Rectal smooth muscle tissue (tissue), 1 donor: ENCODE data around the gene PARD6G.
"Not testable (repeated sequence)": the region's sequence is repeated elsewhere in the genome, so short reads cannot be mapped to it uniquely, and the experiment has no call there.

Source experiments
- H3K27ac ChIP-seq: one replicate; pipeline ENCODE4 v1.7.0; 2013; ENCODE audit warnings: low read depth, low read length, inconsistent platforms
- H3K27me3 ChIP-seq: one replicate; pipeline ENCODE4 v1.7.0; 2013; ENCODE audit warnings: low read length; ENCODE audit not compliant: control insufficient read depth, insufficient read depth
- H3K36me3 ChIP-seq: one replicate; pipeline ENCODE4 v1.7.0; 2013; ENCODE audit warnings: low read length; ENCODE audit not compliant: control insufficient read depth, insufficient read depth
- H3K4me1 ChIP-seq: one replicate; pipeline ENCODE4 v1.7.0; 2013; ENCODE audit warnings: low read length; ENCODE audit not compliant: control insufficient read depth, insufficient read depth
- H3K4me3 ChIP-seq: one replicate; pipeline ENCODE4 v1.7.0; 2013; ENCODE audit warnings: low read length
- H3K9ac ChIP-seq: one replicate; pipeline ENCODE4 v1.7.0; 2013; ENCODE audit warnings: low read length

The PARD6G gene, protein sequence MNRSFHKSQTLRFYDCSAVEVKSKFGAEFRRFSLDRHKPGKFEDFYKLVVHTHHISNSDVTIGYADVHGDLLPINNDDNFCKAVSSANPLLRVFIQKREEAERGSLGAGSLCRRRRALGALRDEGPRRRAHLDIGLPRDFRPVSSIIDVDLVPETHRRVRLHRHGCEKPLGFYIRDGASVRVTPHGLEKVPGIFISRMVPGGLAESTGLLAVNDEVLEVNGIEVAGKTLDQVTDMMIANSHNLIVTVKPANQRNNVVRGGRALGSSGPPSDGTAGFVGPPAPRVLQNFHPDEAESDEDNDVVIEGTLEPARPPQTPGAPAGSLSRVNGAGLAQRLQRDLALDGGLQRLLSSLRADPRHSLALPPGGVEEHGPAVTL

DNA sequence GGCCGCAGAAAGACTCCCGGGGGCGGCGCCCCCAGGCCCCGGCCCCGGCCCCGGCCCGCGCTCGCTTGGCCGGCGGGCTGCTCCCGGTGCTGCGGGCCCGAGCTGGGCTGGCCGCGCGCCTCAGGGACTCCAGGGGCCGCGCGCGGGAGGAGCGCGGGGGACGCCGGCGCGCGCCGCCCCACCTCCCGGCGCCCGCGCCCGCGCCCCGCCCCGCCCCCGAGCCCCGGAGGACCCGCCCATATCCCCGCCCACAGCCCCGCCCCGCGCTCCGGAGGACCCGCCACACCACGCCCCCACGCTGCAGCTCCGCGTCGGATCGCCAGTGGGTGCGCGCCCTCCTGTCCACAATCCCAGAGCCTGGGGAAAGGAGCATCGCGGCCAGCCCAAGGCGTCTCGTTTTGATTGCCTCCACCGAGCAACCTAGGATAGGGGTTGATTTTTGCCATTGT, at the start of gene PARD6G:
Gene PARD6G (minus strand): TSS at position 122 of the 449 bp plus-strand sequence. CDS start 166 bp downstream, outside the sequence.
- no peaks in the 10 kb centered on the region for H3K4me1 ChIP-seq
- no peak within 1 kb of the TSS for H3K27ac ChIP-seq
- H3K36me3 ChIP-seq: no peaks in the 10 kb centered on the region

DNA sequence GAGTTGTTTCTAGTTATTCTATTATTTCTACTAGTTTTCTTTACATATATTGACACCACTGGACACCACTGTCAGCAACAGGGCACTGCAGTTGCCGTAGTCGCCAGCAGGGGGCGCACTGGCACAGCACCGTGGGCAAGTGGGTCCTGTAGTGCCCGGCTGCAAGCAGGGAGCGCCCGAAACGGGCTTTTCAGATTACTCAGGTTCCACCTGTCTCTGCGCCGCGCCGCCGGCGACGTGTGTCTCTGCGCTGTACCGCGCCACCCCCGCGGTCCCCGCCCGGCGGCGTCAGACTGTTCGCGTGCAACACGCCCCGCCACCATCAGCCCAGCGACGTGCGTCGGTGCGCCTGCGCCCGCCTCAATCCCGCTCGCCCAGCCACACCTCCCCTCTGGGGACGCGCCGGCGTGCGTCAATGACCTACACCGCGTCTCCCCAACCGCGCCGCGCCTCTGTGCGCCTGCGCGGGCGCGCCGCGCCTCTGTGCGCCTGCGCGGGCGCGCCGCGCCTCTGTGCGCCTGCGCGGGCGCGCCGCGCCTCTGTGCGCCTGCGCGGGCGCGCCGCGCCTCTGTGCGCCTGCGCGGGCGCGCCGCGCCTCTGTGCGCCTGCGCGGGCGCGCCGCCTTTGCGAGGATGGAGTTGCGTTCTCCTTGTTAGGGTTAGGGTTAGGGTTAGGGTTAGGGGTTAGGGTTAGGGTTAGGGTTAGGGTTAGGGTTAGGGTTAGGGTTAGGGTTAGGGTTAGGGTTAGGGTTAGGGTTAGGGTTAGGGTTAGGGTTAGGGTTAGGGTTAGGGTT, 15.1 kb upstream of the PARD6G start:
- not testable (repeated sequence) for H3K9ac ChIP-seq, H3K27ac ChIP-seq, H3K4me3 ChIP-seq, H3K4me1 ChIP-seq, H3K27me3 ChIP-seq, H3K36me3 ChIP-seq

More for the DNA sequence above, at the start of gene PARD6G:
- Histone ChIP-seq H3K27me3 (no peaks in the 10 kb centered on the region), H3K9ac (no peak within 1 kb of the TSS), H3K4me3 (peak within 1 kb of the TSS; percentile 69)

DNA sequence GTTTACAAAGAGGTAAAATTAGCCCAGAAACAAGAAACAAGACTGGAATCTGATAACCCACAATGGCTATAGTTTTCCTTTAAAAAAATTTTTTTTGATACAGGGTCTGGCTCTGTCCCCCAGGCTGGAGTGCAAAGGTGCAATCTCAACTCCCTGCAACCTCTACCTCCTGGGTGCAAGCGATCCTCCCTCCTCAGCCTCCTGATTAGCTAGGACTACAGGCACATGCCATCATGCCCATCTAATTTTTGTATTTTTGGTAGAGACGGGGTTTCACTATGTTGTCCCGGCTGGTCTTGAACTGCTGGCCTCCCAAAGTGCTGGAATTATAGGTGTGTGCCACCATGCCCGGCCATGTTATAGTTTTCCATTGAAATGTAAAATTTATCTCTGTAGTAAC, 12.3 kb upstream of the PARD6G start:
- no peaks in the 10 kb centered on the region for H3K36me3 ChIP-seq
- no peaks in the 10 kb centered on the region for H3K27me3 ChIP-seq
- no peak overlapping the region for H3K4me3 ChIP-seq
- no peaks in the 10 kb centered on the region for H3K4me1 ChIP-seq
- no peak overlapping the region for H3K27ac ChIP-seq
- H3K9ac ChIP-seq: no peak overlapping the region

DNA sequence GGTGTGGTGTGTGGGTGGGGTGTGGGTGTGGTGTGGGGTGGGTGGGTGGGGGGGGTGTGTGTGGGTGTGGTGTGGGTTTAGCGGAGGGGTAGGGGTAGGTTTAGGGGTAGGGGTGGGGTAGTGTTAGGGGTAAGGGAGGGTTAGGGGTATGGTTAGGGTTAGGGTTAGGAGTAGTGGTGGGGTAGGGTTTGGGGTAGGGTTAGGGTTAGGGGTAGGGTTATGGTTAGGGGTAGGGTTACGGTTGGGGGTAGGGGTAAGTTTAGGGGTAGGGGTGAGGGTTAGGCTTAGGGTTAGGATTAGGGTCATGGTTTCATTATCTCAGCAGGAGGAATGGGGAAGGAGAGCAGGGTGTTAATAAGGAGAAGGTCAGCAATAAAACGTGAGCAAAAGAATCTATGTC, 11.3 kb upstream of the PARD6G start:
- Histone ChIP-seq H3K36me3 (no peaks in the 10 kb centered on the region), H3K27ac (no peak overlapping the region), H3K9ac (no peak overlapping the region), H3K4me3 (no peak overlapping the region), H3K27me3 (no peaks in the 10 kb centered on the region), H3K4me1 (no peaks in the 10 kb centered on the region)

DNA sequence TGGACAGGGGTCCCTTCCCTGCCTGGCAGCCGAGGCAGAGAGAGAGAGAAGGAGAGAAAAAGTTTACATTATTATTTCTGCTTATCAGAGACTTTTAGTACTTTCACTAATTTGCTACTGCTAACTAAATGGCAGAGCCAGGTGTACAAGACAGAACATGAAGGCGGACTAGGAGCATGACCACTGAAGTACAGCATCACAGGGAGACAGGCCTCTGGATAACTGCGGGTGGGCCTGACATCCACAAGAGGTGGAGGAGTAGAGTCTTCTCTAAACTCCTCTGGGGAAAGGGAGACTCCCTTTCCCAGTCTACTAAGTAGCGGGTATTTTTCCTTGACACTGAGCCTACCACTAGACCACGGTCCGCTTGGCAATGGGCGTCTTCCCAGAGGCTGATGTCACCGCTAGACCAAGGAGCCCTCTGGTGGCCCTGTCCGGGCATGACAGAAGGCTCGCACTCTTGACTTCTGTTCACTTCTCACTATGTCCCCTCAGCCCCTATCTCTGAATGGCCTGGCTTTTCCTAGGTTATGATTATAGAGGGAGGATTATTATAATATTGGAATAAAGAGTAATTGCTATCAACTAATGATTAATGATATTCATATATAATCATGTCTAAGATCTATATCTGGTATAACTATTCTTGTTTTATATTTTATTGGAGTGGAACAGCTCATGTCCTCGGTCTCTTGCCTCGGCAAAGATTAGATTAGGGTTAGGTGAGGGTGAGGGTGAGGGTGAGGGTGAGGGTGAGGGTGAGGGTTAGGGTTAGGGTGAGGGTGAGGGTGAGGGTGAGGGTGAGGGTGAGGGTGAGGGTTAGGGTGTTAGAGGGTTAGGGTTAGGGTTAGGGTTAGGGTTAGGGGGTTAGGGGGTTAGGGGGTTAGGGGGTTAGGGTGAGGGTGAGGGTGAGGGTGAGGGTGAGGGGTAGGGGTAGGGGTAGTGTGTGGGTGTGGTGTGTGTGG, 10.5 kb upstream of the PARD6G start:
- not testable (repeated sequence) for H3K9ac ChIP-seq, H3K36me3 ChIP-seq

DNA sequence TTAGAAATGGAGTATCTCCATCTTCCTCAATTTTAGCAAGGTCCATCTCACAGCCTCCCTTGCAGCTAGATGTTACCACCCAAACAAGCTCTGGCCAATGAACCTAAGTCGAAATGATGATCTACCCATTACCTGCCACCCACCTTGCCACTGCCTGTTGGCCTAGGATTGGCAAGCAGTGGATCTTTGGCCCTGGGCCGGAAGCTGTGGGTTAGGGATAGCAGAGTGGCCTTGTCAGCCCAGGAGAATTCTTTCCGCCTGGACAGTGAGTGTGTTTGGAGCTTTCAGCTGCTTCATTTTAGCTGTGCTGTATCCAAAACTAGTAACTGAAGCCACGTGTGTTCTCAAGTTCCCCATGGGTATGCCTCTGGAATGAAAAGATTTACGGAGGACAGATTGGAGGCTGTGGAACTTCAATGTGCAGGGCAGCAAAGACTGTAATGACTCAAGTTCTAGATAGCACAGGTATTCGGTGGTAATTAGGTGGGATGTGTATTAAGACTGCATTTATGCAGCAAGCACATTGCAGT, 7.7 kb upstream of the PARD6G start:
- Histone ChIP-seq H3K36me3 (no peaks in the 10 kb centered on the region), H3K4me1 (no peaks in the 10 kb centered on the region), H3K4me3 (no peak overlapping the region), H3K9ac (no peak overlapping the region), H3K27me3 (no peaks in the 10 kb centered on the region), H3K27ac (no peak overlapping the region)

More for the DNA sequence above, 10.5 kb upstream of the PARD6G start:
- not testable (repeated sequence) for H3K27ac ChIP-seq, H3K27me3 ChIP-seq, H3K4me1 ChIP-seq, H3K4me3 ChIP-seq

DNA sequence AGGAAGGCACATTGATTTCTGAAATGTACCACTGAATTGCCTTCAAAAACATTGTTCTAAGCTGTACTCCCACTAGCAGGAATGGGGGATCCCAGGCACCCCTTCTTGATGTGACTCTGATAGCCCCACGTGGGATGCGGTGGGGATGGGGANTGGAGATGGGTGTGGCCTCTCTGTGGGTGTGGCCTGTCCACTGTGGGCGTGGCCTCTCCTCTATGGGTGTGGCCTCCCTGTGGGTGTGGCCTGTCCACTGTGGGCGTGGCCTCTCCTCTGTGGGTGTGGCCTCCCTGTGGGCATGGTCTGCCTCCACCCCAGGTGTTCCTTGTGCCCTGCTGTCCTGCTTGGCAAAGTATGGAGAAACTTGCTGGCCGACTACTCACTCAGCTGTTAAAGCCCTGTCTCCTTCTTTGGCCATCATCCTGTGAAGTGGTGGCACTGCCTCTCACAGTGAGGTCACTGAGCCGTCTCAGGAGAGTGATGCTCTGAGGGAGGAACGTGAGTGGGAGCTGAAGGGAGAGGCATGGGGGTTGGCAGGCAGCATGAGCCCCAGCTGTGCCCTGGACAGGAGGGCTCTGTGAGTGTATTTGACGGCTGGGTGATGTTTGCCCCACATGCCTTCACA, 6.7 kb upstream of the PARD6G start:
- H3K9ac ChIP-seq: no peak overlapping the region
- no peaks in the 10 kb centered on the region for H3K27me3 ChIP-seq
- H3K4me3 ChIP-seq: no peak overlapping the region
- H3K36me3 ChIP-seq: no peaks in the 10 kb centered on the region
- H3K27ac ChIP-seq: no peak overlapping the region
- H3K4me1 ChIP-seq: no peaks in the 10 kb centered on the region

DNA sequence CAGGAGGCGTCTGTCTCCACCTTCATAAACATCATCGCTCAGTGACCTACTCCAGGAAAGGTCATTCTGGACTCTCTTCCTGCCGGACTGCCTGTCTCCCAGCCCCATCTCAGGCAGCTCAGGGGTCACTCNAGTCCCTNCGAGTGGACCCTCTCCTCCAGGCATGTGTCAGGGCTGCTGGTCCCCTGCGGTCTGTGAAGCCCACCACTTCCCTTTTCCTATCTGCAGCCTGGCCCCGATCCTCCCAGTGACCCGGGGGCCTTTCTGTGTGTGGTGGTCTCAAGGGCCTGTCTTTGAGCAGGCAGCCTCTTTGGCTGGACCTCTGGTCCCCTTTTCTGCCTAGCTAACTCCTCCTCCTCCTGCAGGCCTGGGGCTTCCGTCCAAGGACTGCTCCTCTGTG, 5.9 kb upstream of the PARD6G start:
- H3K4me1 ChIP-seq: no peaks in the 10 kb centered on the region
- H3K4me3 ChIP-seq: no peak overlapping the region
- no peak overlapping the region for H3K9ac ChIP-seq
- H3K36me3 ChIP-seq: no peaks in the 10 kb centered on the region
- no peaks in the 10 kb centered on the region for H3K27me3 ChIP-seq
- H3K27ac ChIP-seq: no peak overlapping the region

DNA sequence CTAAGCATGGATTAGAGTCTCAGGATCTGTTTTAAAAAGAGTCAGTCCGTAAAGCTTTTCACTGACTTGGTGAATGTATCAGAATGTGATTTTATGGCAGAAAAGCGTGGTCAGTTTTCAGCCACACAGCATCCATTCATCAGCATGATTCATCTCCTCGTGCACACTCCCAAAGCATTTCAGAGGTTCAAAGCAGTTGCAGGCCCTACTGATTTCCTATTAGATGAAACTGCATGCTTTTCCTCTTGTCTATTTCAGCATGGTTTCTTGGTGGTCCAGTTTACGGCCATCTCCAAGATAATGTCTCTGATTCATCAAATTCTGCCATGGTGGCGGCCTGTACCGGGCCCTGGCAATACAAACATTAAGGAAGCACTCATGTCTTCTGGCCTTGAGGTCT, 4.8 kb upstream of the PARD6G start:
- no peaks in the 10 kb centered on the region for H3K36me3 ChIP-seq
- H3K4me1 ChIP-seq: no peaks in the 10 kb centered on the region
- no peak overlapping the region for H3K27ac ChIP-seq
- no peak overlapping the region for H3K9ac ChIP-seq
- no peaks in the 10 kb centered on the region for H3K27me3 ChIP-seq
- H3K4me3 ChIP-seq: no peak overlapping the region

DNA sequence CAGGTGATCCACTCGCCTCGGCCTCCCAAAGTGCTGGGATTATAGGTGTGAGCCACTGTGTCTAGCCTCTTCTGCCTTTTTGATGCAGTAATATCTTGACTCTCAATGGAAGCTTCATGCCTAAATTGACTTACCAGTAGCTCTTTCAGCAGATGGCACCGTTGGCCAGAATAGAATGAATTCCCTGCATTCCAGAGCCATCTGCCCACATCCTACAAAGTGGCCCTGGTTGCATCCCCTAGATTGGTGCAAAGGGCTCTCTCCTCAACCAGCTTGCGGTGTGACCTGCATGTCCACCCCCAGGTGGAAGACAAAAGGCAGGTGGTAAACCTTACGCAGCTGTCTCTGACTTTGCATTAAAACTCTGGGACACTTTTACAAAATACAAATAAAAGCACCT, 4.4 kb upstream of the PARD6G start:
- Histone ChIP-seq H3K27me3 (no peaks in the 10 kb centered on the region), H3K27ac (no peak overlapping the region), H3K4me1 (no peaks in the 10 kb centered on the region), H3K4me3 (no peak overlapping the region), H3K9ac (no peak overlapping the region), H3K36me3 (no peaks in the 10 kb centered on the region)

DNA sequence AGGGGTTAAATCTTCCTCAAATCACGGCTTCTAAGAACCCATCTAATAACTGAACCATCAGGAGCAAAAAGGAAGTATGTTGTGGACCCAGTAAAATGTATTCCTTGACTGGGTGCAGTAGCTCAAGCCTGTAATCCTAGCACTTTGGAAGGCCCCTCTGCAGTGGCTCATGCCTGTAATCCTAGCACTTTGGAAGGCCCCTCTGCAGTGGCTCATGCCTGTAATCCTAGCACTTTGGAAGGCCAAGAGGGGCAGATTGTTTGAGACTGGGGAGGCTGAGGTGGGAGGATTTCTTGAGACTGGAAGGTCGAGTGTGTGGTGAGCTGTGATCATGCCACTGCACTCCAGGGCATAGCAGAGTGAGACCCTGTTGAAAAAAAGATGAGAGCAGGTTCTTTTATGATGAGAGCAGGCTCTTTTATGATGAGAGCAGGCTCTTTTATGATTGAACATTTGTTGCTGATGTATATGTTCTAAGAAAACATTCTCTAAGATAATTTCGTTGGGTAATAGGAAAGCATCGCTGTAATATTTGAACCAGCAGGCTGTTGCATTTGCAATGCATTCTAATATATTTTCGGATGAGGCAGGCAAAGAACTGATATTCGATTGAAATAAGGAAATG, 3.5 kb upstream of the PARD6G start:
- Histone ChIP-seq H3K4me1 (no peaks in the 10 kb centered on the region), H3K9ac (no peak overlapping the region), H3K27ac (no peak overlapping the region), H3K36me3 (no peaks in the 10 kb centered on the region), H3K27me3 (no peaks in the 10 kb centered on the region), H3K4me3 (no peak overlapping the region)
